Measurements from ENCODE around the gene RGS14.
"Not testable (repeated sequence)": the region's sequence is repeated elsewhere in the genome, so short reads cannot be mapped to it uniquely, and the experiment has no call there.

Gene RGS14

DNA sequence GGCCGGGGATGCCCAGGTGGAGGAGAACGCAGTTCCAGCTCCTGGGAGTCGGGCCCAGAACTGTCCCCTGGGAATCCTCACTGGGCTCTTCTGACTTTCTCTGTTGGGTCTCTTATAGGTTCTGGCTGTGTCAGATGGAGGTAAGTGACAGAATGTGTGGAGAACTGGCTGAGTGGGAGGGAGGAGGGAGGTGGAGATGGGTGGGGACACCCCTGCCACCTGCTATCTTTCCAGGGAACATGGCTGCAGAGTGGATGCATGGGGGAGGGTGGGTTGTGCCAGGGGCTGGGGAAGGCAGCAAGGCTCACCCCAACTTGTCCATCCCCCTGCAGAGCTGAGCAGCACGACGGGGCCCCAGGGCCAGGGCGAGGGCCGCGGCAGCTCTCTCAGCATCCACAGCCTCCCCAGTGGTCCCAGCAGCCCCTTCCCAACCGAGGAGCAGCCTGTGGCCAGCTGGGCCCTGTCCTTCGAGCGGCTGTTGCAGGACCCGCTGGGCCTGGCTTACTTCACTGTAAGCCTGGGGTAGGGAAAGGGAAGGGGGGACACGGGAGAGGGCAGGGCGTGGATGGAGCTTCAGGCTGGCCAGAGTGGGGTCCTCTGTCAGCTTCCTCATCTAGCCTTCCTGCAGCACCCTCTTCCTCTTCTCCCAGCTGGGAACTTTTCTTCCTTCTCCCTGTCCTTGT lies 8.3 kb downstream of the RGS14 start:
- DNase-seq: no peak

DNA sequence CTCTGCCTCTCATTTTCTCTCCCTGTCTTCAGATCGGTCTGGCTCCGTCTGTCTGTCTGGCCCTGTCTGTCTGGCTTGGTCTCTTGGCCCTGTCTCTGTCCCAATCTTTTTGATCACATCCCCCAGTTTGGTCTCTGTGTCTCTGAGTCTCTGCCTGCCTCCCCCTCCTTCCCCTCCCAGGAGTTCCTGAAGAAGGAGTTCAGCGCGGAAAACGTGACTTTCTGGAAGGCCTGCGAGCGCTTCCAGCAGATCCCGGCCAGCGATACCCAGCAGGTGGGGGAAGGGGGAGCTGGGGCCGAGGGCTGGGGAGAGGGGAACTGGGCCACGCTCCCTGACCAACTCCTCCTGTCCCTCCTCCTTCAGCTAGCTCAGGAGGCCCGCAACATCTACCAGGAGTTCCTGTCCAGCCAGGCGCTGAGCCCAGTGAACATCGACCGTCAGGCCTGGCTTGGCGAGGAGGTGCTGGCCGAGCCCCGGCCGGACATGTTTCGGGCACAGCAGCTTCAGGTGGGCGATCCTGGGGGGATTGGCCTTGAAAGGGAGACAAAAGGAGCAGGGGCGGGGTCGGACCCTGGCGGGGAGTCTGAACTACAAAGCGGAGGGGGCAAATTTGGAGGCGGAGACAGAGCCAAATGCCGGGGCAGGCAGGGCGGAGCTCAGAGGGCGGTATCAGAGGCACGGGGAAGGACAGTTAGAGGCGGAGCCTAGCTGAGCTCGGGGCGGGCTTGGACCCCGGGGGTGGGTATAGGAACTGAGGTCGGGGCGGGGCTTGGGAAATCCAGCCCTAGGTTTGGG lies 9.0 kb downstream of the RGS14 start:
- DNase-seq: peak; percentile 87

DNA sequence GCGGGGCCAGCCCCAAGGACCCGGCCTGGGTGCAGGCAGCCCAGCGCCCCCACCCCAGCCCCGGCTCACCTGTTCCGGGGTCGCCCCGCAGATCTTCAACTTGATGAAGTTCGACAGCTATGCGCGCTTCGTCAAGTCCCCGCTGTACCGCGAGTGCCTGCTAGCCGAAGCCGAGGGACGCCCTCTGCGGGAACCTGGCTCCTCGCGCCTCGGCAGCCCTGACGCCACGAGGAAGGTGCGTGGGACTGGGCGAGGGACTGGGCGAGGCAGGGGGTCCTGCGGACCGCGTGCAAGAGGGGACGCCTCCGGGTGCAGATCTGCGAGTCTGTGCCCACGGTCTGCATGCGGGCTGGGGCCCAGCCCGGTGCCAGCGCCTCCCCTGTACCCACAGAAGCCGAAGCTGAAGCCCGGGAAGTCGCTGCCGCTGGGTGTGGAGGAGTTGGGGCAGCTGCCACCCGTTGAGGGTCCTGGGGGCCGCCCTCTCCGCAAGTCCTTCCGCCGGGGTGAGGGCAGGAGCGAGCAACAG lies 9.7 kb downstream of the RGS14 start:
- DNase-seq: no peak

DNA sequence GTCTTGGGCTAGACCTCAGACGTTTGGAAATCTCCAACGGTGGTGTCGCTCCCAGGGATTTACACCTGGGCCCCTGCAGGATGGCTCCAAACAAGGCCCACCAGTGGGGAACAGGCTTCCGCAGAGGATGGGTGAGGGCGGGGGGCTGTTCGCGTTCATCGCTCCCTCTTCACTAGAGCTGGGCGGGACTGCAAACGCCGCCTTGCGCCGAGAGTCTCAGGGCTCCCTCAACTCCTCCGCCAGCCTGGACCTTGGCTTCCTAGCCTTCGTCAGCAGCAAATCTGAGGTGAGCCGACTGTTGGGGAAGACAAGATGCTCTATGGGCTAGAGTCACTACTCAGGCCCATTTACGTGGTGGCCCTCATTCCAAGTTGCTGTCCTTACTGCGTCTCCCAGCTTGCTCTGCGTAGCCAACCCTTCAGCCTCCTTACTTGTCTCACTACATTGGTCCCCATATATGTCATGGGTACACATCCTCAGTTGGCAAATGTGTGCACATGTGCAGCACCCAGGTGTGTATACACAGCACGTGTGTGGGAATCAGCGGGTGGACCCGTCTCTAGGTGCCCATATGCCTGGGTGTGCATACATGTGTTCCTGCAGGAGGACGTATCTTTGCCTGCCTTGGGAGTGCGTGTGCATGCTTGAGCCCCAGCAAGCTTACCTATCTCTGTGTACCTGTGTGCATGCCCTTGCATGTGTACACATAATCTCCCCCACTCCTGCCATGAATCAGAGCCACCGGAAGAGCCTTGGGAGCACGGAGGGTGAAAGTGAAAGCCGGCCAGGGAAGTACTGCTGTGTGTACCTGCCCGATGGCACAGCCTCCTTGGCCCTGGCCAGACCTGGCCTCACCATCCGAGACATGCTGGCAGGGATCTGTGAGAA lies 10.5 kb downstream of the RGS14 start:
- DNase-seq: no peak

DNA sequence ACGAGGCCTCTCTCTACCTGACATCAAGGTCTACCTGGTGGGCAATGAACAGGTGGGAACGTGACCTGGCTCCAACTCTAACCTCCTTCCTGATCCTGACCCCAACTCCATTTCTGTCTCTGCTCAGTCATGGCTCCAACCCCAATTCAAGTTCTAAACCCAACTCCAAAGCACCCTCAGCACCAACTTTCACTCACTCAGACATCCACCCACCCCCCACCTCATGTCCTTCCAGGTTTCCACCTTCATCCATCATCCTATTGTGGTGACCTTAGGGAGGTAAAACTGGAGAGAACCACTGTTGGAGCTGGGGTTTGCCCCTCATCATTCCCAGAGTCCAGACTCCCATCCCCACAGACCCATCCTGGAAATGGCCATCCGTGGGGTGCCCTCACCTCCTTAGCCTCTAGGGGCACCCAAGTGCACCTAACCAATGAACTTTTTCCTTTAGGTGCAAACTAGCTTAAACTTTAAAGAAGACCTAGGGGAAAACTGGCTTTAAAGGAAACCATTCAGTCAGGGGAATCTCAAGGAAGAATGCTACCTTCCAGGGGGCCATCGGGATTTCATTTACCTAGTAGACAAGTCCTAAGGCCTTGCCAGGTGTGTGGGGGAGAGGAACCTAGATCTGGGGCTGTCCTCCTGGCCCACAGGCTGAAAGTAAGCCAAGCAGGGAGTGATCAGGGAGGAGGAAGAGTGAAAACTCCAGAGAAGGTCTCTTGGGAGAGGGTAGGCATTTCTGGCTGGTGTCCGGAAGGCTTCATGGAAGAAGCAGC lies 11.3 kb downstream of the RGS14 start:
- DNase-seq: peak; percentile 19

DNA sequence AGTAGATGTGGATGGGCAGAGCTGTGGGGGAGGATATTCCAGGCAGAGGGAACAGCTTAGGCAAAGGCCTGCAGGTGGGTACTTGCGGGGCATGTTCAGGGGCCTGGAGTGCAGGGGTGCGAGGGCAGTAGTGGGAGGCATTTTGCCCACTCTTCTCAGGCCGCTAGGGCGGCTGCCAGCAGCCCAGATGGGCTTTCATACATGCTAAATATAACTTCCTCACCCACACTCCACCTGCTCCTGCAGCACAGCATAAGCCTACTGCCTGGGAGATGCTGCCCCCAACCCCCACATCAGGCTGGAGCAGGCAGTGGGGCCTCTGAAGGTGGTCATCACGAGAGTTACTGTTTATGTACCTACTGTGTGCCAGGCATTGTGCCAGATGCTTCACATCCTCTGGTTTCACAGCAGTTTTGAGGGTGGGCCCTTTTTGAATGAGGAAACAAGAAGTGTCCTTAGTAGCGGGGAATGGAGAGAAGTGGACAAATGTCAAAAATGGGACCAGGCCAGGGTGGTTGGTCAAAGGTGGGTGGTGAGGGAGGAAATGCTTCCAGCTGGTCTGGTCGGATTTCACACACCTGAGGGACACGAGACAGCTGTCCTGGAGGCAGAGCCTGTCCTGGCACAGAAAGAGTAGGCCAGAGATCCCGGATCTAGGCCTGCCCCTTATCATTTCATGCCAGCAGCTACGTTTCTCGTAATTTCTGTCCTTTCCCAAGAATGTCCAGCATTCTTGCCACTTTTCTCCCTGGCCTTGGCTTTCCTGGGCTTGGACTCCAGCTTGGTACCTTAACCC lies 12.1 kb downstream of the RGS14 start:
- no peak for DNase-seq

DNA sequence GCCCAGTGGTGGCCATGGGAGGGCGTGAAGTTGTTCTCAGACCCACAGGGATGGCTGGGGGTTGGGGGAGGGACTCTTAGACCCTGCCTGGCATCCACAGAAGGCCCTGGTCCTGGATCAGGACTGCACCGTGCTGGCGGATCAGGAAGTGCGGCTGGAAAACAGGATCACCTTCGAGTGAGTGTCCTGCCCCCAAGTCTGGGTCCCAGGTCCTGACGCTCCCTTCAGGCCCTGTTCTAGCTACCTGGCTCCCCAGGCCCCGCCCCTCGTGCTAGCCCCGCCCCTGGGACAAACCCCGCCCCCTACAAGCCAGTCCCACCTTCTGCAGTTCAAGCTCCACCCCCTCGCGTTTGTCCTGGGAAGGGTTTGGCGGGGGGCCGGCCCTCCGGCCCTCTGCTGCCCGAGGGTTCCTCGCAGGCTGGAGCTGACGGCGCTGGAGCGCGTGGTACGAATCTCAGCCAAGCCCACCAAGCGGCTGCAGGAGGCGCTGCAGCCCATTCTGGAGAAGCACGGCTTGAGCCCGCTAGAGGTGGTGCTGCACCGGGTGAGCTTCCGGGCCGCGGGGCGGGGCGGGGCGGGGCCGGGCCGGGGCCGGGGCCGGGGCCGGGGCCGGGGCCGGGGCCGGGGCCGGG lies 12.9 kb downstream of the RGS14 start:
- DNase-seq: peak; percentile 85

DNA sequence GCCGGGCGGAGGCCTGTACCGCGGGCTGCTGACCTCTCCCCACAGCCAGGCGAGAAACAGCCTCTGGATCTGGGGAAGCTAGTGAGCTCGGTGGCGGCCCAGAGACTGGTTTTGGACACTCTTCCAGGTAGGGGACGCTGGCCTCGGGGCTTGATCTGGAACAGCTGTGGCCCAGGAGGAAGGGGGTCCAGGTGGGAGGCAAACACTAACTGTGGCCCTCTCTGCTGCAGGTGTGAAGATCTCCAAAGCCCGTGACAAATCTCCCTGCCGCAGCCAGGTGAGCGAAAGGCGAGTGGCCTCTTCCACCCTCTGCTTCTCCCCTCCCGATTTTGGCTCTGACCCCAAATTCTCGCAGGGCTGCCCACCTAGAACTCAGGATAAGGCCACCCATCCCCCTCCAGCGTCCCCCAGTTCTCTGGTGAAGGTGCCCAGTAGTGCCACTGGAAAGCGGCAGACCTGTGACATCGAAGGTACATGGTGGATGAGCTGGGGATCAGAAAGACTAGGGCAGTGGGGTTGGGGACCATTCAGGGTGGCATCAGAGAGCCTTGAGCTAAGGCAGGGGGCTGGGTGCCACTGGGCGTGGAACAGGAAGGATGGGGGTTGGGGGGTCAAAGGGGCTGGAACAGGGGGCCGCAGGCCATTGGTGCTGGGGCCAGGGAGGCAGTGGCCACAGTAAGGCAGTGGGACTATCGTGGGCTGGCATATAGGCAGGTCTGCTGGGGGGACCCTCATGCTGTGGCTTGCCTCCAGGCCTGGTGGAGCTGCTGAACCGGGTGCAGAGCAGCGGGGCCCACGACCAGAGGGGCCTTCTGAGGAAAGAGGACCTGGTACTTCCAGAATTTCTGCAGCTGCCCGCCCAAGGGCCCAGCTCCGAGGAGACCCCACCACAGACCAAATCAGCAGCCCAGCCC lies 13.7 kb downstream of the RGS14 start:
- no peak for DNase-seq

DNA sequence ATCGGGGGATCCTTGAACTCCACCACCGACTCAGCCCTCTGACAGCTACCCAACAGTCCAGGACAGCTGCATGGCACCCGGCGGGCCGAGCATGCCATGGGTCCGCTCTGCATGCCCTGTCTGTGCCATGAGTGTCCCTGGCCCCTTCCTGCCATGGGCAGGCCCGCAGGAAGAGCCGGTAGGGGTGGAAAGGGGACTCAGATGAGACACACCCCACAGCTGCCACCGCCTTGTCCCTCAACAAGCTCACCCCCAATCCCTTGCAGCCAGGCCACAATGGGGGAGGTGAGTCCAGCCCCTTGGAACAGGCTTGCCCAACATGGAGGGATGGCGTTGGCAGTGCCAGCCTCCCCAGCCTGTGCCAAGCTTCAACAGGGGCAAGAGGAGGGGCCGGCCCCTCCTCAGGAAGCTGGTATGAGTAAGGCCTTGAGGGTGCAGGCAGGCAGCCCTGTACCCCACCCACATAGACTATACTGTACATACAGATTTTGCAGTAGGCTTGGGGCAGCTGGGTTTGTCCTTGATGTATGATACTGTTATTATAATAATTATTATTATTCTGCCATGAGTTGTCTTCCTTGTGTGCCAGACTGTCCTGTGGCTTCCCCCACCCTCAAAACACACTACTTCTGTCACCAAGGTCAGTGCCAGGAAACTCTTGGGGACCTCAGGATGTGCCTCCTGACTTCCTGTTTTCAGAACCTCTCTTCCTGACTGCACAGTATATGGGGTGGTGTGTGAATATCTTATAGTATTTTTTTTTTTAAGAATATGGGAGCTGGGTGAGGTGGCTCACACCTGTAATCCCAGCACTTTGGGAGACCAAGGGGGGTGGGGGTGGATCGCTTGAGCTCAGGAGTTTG lies 14.5 kb downstream of the RGS14 start:
- DNase-seq: no peak

DNA sequence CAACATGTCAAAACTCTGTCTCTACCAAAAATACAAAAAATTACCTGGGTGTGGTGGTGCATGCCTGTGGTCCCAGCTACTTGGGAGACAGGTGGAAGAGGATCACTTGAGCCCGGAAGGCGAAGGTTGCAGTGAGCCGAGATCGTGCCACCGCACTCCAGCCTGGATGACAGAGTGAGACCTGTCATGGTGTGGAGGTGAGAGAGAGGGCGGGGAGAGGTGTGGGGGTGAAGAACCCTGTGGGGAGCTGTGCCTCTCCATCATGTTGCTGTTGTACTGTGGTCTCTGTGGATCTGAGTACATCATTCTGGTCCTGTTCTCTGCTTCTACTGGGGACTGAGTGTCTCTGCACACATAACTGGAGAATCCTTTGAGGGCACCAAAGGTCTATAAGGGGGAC lies 15.2 kb downstream of the RGS14 start:
- DNase-seq: no peak

DNA sequence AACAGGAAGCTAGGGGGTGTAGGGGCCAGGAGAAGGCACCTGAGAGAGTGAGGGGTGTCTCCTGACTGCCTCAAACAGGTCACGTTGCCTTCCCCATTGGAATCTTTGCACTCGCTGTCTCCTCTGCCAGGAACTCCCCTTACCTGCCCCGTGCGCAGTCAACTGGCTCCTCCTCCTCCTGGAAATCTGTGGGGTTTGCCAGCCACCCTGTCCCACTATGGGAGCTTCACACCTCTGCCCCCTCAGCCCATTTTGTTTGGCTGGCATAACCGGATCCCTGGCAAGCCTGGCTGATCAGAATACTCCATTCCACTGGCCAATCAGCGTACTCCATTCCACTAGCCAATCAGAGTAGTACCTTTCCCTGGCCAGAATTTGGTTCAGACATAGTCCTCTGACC lies 16.1 kb downstream of the RGS14 start:
- no peak for DNase-seq

DNA sequence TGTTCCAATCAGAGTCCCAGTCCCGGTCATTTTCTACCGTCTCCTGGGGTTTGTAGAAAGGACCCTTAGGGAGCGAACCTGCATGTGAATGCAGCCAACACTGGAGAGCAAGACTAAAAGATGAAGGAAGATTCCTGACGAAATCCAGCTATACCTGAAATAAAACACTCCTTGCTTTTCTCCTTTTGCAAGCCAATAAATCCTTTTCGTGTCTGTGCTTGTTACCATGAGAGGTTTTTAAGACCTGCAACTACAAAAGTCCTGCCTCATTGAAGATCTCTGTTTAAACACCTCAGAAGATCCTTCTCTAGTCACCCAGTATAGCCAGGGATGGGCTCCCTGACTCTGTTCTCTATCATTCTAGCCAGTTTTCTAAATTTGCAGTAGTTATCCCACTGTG lies 16.5 kb downstream of the RGS14 start:
- no peak for DNase-seq

DNA sequence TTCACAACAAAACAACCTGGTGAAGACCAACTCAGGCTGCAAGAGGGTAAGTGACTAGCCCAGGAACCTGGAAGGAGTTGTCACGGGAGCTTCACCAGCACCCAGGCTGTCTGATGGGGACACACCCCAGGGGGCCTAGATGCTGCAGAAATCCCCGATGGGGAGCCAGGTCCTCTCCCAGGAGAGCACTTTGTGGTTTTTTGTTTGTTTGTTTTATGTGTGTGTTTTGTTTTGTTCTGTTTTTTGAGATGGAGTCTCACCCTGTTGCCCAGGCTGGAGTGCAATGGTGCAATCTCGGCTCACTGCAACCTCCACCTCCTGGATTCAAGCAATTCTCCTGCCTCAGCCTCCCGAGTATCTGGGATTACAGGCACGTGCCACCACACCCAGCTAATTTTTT lies 17.8 kb downstream of the RGS14 start:
- DNase-seq: not testable (repeated sequence)

DNA sequence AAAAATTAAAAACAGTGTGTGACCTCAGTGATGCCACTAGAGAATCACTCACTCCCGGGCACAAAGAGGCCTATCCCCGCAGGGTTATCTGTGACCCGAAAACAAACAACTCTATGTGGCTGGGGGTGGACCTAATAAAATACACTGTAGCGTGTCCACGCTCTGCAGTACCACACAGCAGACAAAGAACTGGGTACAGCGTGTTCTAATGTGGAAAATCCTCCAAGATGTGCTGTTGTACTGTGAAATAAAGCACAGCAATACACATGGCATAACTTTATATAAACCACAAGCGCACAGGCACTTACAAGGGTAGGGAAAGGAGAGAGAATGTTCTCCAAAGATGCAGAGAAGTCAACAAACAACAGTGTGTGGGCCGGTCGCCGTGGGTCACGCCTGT lies 18.4 kb downstream of the RGS14 start:
- no peak for DNase-seq

DNA sequence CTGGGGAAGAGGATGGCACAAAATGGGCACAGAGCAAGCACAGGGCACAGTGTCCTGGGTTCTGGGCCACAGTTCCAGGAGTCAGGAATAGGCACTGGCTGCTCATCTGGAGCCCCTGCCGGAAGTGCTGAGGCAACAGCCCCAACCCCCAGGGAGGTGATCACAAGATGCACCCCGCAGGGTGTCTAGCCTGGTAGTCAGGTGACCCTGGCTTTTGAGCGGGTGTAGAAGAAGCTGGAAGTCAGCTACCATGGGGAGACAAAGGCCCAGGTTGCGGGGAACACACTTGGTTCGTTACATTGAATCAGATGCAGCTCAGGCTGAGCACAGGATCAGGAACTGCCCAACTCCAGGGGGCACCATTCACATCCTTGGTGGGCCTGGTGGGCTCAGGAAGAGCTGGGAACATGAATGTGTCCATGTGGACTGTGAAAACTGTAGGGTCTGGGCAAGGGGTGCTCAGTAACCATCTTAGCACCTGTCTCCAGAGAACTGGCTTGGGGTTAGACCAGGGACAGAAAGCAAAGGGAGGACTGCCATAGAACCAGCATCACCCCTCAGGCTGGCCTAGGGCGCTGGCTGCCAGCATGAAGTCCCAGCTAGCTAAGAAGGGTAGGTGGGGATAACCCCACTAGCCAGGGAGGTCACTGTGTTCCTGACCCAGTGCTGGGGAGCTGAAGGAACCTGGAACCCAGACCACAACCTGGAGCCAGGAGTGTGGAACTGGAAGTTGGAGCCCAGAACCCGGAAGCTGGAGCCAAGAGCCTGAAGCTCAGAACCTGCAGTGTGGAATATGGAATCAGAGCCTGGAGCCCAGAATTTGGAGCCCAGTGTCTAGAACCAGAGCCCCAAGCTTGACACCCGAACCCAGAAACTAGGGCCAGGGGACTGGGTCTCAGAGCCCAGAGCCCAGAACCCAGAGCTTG lies 20.4 kb downstream of the RGS14 start:
- DNase-seq: no peak

DNA sequence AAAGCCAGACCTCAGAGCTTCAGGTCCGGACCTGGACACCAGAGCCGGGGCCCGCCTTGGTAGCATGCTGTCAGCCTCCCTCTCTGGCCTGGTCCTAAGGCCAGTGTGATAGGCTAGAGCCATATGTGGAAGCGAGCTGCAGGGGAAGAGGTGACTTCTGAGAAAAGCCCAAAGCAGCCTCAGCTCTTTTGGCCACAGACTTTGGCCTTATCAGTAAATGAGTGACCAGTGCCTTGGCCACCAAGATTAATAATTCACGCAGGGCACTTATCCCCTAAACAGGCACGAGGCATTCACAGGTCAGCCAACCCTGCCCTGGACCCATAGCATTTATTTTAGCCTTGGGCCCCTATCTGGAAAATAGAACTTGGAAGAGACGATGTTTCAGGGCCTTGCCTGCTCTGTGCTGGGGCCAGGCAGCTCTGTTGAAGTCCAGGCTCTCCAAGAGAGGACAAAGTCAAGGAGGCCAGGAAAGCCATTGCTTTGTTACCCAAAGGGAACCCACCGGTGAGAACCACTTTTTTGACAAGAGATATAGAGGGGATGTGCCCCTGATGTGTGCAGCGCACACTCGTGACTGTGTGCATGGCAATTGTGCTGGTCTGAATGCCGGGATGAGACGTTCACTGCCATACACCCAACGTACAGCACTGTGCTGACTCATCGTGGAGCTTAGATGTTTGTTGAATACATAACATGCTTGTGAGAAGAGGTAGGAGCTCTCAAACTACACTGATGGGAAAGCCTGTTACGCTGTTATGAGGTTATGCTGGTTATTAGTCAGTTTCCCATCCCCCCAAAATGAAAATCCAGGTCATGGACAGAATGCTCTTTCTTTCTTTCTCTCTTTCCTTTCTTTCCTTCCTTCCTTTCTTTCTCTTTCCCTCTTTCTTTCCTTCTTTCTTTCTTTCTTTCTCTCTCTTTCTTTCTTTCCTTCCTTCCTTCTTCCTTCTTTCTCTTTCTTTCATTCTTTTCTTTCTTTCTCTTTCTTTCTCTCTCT lies 21.5 kb downstream of the RGS14 start:
- peak; percentile 76 for DNase-seq
